HG02870 (cell line): Measurements from ENCODE around the gene GARRE1.

Experiments
- ATAC-seq: cut with Tn5 transposase; IDR thresholded peaks from one replicate; pipeline ENCODE4 v1.9.1; 2021; ENCODE audit warnings: mild to moderate bottlenecking, moderate library complexity; ENCODE audit not compliant: unreplicated experiment

GARRE1 gene

DNA sequence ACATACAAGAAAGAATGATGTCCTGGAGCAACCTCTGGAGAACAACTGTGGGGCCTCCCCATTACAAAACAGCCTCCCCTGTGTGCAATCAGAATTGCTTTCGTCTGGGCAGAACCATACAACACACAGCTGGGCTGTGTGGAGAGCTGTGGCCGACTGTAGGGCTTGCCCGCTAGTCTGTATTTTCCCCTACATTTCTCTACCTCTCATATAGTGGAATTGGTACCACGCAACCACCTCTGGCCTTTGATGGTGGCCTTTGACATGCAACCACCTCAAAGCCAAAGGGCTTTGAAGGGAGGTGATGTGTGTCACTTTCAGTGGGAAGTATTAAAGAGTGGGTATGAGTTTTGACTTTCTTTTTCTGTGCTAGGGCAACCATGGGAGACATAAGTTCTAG is 34.0 kb downstream of the GARRE1 start:
- ATAC-seq = no peak

DNA sequence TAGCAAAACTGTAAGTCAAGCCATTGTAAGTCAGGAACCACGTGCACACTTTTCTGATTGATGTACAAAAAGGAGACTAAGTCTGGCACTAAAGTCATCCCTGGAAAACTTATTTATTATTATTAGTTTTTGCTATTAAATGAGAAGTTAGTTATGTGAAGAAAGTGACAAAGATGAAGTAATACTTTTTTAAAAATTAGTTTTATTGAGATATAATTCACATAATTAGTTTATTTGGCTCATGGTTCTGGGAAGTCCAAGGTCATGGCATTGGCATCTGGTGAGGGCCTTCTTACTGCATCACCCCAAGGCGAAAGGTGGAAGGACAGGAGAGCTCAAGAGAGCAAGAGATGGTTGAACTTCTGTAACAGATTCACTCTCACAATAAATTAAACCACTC is 36.9 kb downstream of the GARRE1 start:
- ATAC-seq = no peak

DNA sequence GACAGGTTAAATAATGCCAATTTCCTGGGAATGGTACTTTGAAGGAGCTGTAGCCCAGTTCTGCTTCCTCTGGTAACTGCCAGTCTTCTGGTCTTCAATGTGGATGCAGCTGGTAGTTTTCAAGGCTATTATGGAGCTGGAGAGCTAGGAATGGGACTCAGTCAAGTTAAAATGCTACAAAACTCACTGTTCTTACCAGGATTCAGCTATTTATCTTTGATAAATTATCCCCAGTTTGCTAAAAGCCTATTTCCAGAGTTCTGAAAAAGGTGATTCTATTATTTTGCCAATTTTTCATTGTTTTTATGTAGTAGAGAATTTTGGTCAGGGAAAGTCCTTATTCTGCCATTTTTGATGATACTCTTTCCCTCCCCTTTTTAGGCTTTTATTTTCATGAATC is 40.7 kb downstream of the GARRE1 start:
- ATAC-seq = no peak

DNA sequence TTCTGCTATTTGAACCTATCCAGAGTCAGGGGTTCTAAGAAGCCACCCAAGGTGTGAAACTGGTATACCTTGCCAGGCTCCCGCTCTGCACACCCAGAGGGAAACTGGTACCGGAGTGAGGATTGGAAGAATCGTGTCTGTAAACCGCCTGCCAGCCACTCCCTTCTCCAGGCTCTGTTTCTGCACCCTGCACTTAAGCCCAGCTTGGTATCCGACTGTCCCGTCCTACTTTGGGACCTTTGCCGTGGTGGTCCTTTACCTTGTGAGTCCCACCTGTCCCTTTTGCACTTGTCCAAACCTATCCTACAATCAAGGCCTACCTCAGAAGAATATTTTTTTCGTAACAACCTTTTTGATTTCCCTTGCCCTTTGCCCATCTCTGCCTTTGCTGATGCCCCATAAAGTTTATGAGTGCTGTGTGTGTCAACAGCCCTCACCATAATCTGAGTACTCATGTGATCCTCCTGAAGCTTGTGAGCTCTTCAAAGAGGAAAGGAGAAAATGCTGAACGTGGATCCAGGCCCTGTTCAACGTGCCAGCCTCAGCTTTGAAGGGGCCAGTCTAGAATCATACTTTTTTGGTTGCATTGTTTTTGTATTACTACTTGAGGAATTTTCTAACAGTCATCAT is 44.7 kb downstream of the GARRE1 start:
- no peak for ATAC-seq

DNA sequence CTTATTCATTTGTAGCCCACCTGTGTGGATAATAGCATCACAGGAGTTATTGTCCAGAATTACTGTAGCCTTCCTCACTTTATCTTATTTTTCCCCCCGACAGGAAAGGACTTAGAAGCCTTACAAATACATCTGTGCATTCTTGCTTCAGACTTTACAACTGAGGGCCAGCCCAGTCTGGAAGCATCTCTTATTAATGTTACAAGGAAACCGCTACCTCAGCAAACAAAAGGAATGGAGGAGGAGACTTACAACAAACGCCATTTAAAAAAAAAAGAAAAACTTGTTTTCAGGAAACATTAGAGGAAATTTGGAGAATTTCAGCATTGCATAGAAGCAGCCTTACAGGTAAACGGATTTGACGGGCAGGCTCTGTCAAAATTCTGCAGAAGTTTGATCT is 45.2 kb downstream of the GARRE1 start:
- ATAC-seq = no peak

DNA sequence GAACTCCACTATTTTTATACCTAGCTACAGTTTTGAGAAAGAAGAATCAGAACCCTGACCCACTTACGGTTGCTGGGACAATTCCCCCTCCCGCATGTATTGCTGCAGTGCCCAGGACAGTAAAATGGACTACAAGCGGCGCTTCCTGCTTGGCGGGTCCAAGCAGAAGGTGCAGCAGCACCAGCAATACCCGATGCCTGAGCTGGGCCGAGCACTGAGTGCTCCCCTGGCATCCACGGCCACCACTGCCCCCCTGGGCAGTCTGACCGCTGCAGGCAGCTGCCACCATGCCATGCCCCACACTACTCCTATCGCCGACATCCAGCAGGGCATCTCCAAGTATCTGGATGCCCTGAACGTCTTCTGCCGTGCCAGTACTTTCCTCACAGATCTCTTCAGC is 46.0 kb downstream of the GARRE1 start:
- ATAC-seq = no peak

DNA sequence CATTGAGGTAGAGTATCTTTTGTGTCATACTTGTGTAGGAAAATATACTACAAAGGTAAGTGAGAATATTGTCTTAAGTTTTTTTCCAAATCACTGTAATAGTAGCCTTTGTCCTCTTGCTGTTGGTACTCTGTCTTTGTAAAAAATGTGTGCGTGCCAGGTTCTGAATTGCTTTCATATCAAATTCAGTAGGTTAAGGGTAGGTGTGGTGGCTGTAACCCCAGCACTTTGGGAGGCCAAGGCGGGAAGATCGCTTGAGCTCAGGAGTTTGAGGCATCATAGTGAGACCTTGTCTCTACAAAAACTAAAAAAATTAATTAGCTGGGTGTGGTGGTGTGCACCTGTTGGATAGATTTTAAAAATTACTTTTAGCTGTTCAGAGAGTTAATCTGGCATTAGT is 46.6 kb downstream of the GARRE1 start:
- no peak for ATAC-seq
